Measurements from ENCODE around the gene PANX2. TPM values are rescaled to one million over a fixed set of nuclear protein-coding genes. Genes with fewer than 3 reads are reported as not detected.

Gene PANX2
- total and polyA plus RNA-seq, 9 donors = 0.27 to 5.6 (median 2.3) TPM

- Histone ChIP-seq H3K36me3 (no peaks in the 10 kb centered on the region), H3K4me3 (no peak overlapping the region), H3K27me3 (no peaks in the 10 kb centered on the region), H3K27ac (no peak overlapping the region), H3K4me1 (ENCODE audit: insufficient read depth) (no peaks in the 10 kb centered on the region), H3K9me3 (no peaks in the 10 kb centered on the region)
- DNase-seq = no peak
- intact Hi-C loops (cut with DNase I) = loop anchor here in 2 of 4 donors (5.0 to 10.0 kb wide), 2 partner anchors 57 to 69 kb away; partner anchors contain the start of gene SELENOO (in 1 of the 2)
- TF ChIP-seq POLR2A (IDR thresholded peaks at IDR 0.05) (no peak), CTCF (IDR thresholded peaks at IDR 0.05) (no peak), EP300 (IDR thresholded peaks at IDR 0.05) (no peak)
- WGBS, 3 donors = 89 to 99% (median 96%) methylated on average over 12 of the region's 12 CpGs
These were observed 22.4 kb upstream of the PANX2 start for GRCh38 chr22:50148166-50148500.

DNA sequence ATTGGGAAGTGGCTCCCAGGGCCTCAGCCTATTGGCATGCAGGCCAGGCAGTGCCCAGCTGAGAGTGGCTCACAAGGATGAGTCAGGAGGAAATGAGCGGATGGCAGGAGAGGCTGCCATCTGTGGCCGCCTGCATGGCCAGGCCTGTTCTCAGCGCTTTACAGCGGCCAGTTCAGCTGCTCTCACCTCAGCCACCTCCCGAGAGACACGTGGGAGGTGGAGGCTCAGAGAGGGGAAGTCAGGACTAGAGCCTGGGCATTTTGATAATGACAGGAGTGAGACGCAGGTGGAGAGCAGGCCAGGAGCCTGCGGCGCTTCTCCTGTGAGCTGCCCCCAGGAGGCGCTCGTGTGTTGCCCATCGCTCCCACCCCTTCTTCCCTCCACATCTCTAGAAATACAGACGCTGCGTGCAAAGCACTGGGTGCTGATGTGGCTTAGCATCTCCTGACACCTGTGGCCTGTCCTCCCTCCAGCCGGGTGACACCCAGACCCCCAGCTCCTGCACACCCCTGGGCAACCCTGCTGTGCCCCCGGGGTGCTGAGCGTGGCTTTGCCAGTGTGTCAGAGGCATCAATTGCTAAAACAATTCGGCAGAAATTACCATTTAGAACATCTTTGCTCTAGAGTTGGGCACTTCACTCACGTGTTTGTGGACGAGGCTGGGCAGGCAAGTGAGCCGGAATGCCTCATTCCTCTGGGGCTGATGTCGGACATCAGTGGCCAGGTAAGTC, 21.4 kb upstream of the PANX2 start:
- Histone ChIP-seq H3K27ac (no peak overlapping the region), H3K4me3 (no peak overlapping the region), H3K36me3 (no peaks in the 10 kb centered on the region), H3K4me1 (ENCODE audit: insufficient read depth) (no peaks in the 10 kb centered on the region), H3K9me3 (no peaks in the 10 kb centered on the region), H3K27me3 (no peaks in the 10 kb centered on the region)
- no peak for TF ChIP-seq EP300 (IDR thresholded peaks at IDR 0.05)
- TF ChIP-seq POLR2A (IDR thresholded peaks at IDR 0.05) = no peak
- TF ChIP-seq CTCF (IDR thresholded peaks at IDR 0.05) = no peak
- no peak for DNase-seq
- WGBS, 3 donors = 74 to 77% (median 74%) methylated on average over 22 of the region's 22 CpGs
- intact Hi-C loops (cut with DNase I) = loop anchor here in 2 of 4 donors (5.0 to 10.0 kb wide), 2 partner anchors 56 to 68 kb away; partner anchors contain the start of gene SELENOO (in 1 of the 2)

GRCh38 chr22:50150161-50151129, 20.1 kb upstream of the PANX2 start:
- H3K27ac ChIP-seq = no peak overlapping the region
- H3K36me3 ChIP-seq = no peaks in the 10 kb centered on the region
- H3K4me3 ChIP-seq = no peak overlapping the region
- WGBS, 3 donors = 90 to 92% (median 91%) methylated on average over 34 to 35 of the region's 35 CpGs
- intact Hi-C loops (cut with DNase I) = loop anchor here in 1 of 4 donors (5.0 kb wide), 1 partner anchor 57 kb away; no protein-coding TSS in a partner anchor
- no peaks in the 10 kb centered on the region for H3K4me1 ChIP-seq (ENCODE audit: insufficient read depth)
- no peaks in the 10 kb centered on the region for H3K9me3 ChIP-seq
- no peak for DNase-seq
- H3K27me3 ChIP-seq = no peaks in the 10 kb centered on the region
- TF ChIP-seq EP300 (IDR thresholded peaks at IDR 0.05) (no peak), CTCF (IDR thresholded peaks at IDR 0.05) (no peak), POLR2A (IDR thresholded peaks at IDR 0.05) (no peak)
